ENCODE results near the gene CD81. TPM values are rescaled to one million over a fixed set of nuclear protein-coding genes. Genes with fewer than 3 reads are reported as not detected.

The CD81 gene
- total RNA-seq, 1 donor from 2014 or later = 424 TPM

DNA sequence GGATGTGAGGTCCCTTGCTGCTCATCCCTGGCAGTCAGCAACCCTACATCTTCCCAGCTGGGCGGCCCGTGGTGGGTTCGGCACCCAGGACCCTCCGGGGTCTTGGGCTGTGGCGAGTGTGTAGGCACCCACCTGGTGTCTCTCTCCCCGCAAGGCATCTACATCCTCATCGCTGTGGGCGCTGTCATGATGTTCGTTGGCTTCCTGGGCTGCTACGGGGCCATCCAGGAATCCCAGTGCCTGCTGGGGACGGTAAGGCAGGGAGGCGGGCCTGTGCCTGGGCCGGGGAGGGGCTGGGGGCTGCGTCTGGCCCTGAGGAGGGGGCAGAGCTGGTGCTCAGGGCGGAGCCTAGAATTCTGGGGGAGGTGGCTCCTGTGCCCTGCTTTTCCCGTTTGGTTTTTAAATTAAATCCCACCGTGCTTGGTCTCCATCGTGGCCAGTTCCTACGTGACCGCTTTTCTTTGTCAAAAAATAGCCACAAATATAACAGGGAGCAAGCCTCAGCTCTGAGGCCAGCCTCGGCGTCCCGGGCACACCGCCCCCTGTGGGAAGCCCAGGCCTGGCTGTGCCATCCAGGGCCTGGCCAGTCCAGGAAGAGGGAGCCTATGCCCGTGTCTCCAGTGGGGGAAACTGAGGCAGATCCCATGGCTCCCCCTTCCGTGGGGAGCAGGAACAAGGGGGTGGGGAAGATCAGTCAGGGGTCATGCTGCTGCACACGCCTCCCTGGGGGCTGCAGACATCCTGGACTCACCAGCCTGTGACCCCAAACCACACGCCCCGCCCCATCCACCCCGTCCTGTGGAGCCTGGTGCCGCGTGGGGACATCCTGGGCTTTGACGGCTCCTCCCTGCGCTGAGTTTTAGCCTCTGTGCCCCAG lies 17.1 kb downstream of the CD81 start:
- Mint-ChIP-seq H3K27me3 (ENCODE audit: unreplicated experiment) (peaks cover 11% of the 10 kb centered on the region), H3K4me1 (ENCODE audit: unreplicated experiment) (peaks cover 7% of the 10 kb centered on the region), H3K27ac (ENCODE audit: unreplicated experiment) (no peak overlapping the region), H3K4me3 (ENCODE audit: unreplicated experiment) (no peak overlapping the region), H3K36me3 (ENCODE audit: low read depth, unreplicated experiment) (peaks cover 6% of the 10 kb centered on the region), H3K9me3 (ENCODE audit: unreplicated experiment) (no peaks in the 10 kb centered on the region)
- no peak for DNase-seq (ENCODE audit: low spot score)
- TF ChIP-seq, protein P1, sequence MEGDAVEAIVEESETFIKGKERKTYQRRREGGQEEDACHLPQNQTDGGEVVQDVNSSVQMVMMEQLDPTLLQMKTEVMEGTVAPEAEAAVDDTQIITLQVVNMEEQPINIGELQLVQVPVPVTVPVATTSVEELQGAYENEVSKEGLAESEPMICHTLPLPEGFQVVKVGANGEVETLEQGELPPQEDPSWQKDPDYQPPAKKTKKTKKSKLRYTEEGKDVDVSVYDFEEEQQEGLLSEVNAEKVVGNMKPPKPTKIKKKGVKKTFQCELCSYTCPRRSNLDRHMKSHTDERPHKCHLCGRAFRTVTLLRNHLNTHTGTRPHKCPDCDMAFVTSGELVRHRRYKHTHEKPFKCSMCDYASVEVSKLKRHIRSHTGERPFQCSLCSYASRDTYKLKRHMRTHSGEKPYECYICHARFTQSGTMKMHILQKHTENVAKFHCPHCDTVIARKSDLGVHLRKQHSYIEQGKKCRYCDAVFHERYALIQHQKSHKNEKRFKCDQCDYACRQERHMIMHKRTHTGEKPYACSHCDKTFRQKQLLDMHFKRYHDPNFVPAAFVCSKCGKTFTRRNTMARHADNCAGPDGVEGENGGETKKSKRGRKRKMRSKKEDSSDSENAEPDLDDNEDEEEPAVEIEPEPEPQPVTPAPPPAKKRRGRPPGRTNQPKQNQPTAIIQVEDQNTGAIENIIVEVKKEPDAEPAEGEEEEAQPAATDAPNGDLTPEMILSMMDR (IDR thresholded peaks at IDR 0.05; ENCODE audit: unreplicated experiment) = no peak

DNA sequence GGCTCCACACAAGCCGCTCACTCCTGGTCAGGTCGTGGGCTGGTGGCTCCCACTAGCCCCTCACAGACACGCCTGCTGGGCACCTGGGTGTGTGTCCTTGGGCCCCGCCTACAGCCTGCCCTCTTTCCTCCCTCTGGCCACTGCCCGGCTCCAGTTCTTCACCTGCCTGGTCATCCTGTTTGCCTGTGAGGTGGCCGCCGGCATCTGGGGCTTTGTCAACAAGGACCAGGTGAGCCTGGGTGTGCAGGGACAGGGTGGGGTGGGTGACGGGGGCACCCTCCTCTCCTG lies 17.7 kb downstream of the CD81 start:
- peaks cover 2% of the 10 kb centered on the region for H3K4me1 Mint-ChIP-seq (ENCODE audit: unreplicated experiment)
- DNase-seq (ENCODE audit: low spot score) = no peak
- TF ChIP-seq, protein P1 (IDR thresholded peaks at IDR 0.05; ENCODE audit: unreplicated experiment) = no peak
- H3K27ac Mint-ChIP-seq (ENCODE audit: unreplicated experiment) = no peak overlapping the region
- H3K4me3 Mint-ChIP-seq (ENCODE audit: unreplicated experiment) = no peak overlapping the region
- H3K36me3 Mint-ChIP-seq (ENCODE audit: low read depth, unreplicated experiment) = peaks cover 6% of the 10 kb centered on the region
- H3K9me3 Mint-ChIP-seq (ENCODE audit: unreplicated experiment) = no peaks in the 10 kb centered on the region
- H3K27me3 Mint-ChIP-seq (ENCODE audit: unreplicated experiment) = peaks cover 7% of the 10 kb centered on the region

DNA sequence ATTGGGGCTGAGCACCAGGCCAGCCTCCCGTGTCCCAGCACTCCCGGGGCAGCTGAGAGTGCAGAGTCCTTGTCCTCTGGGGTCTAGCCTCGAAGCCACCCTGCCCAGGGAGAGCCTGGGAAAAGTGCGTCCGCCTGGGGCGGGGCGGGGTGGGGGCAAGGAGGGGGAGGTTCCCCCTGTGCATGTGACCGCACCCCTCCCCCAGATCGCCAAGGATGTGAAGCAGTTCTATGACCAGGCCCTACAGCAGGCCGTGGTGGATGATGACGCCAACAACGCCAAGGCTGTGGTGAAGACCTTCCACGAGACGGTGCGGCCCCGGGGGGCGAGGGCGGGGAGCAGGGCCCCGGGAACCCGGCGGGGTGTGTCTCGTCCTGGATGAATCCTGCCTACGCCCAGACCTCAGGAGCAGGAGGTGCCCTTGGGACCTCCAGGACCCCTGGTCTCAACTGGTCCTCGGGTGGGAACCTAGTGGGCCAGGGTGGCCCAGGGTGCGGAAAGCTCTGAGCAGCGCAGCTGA lies 18.2 kb downstream of the CD81 start:
- Mint-ChIP-seq H3K27ac (ENCODE audit: unreplicated experiment) (no peak overlapping the region), H3K4me3 (ENCODE audit: unreplicated experiment) (no peak overlapping the region)
- TF ChIP-seq, protein P1 (IDR thresholded peaks at IDR 0.05; ENCODE audit: unreplicated experiment) = no peak

DNA sequence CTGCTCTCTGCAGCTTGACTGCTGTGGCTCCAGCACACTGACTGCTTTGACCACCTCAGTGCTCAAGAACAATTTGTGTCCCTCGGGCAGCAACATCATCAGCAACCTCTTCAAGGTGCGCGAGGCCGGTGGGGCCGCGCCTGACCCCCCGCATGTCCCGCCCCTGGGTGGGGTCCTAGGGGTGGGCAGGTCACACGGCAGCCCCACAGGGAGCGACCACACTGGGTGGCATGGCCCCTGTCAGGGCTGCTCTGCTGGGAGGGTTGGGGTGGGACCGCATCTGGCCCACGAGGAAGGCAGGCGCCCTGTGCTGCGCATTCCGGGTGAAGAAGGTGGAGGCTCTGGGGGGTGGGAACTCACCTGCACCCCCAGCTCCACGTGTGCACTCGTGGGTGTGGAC lies 18.7 kb downstream of the CD81 start:
- H3K4me1 Mint-ChIP-seq (ENCODE audit: unreplicated experiment) = no peaks in the 10 kb centered on the region

More for the DNA sequence above, 18.2 kb downstream of the CD81 start:
- DNase-seq (ENCODE audit: low spot score) = no peak
- Mint-ChIP-seq H3K27me3 (ENCODE audit: unreplicated experiment) (peaks cover 5% of the 10 kb centered on the region), H3K9me3 (ENCODE audit: unreplicated experiment) (no peaks in the 10 kb centered on the region), H3K36me3 (ENCODE audit: low read depth, unreplicated experiment) (peaks cover 6% of the 10 kb centered on the region), H3K4me1 (ENCODE audit: unreplicated experiment) (no peaks in the 10 kb centered on the region)

More for the DNA sequence above, 18.7 kb downstream of the CD81 start:
- peaks cover 6% of the 10 kb centered on the region for H3K36me3 Mint-ChIP-seq (ENCODE audit: low read depth, unreplicated experiment)
- no peak overlapping the region for H3K27ac Mint-ChIP-seq (ENCODE audit: unreplicated experiment)
- H3K9me3 Mint-ChIP-seq (ENCODE audit: unreplicated experiment) = no peaks in the 10 kb centered on the region
- TF ChIP-seq, protein P1 (IDR thresholded peaks at IDR 0.05; ENCODE audit: unreplicated experiment) = no peak
- peaks cover 5% of the 10 kb centered on the region for H3K27me3 Mint-ChIP-seq (ENCODE audit: unreplicated experiment)
- H3K4me3 Mint-ChIP-seq (ENCODE audit: unreplicated experiment) = no peak overlapping the region
- DNase-seq (ENCODE audit: low spot score) = no peak
